Measurements from ENCODE around the gene KAT2A. TPM values are rescaled to one million over a fixed set of nuclear protein-coding genes. Genes with fewer than 3 reads are reported as not detected.

Gene KAT2A
- total and polyA plus RNA-seq, 9 of the 15 experiments (the other 6 are each of a cell fraction or from before 2014, with no cell fraction given): 1.5 to 80.4 (median 31.9) TPM

DNA sequence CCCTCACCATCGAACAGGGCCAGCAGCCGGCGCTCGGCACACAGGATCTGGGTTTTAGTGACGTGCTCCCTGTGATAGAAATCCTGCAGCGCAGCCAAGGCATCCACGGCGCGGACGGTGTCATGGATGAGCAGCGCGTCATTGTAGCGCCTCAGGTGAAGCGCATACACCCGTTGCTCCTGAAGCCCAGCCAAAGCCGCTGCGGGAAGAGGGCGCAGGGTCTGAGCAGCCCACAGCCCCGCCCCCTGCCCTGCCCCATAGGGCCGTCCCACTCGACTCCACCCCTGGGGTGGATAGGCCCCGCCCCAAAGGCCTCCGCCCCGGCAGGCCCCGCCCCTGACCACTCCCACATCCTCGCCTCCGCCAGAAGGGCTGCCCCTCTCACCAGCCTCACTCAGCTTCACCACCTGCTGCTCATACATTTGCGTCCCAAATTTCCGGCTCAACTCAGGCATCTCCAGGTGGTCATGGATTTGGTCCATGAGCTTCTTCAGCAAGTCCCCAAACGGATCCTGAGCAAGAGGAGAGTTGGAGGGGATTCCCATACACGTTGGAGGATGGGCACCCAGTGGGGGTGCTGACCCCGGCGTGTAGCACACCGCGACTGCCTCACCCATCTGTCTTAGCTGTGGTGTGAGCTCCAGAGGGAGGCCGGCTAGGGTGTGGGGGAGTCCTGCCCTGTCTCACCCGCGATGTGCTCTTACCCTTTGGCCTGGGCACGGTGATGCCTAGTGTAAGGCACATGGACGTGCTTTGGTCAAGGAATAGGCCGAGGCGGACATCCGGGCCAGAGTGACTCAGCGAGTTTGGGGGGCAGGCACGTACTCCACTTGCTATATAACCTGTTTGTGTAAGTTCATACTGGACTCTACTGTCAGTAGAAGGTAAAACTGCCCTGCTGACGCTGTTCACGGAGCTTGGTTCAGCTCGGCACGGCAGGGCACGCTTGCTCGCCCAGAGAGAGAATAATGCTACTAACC lies 13.3 kb downstream of the KAT2A start (continued):
- peak; percentile 33 to 49; a peak in 3 of 4 replicates for TF ChIP-seq NRF1 (conservative IDR thresholded peaks at IDR 0.05 in 1 of 2, IDR thresholded peaks at IDR 0.05 in 1 of 2)
- no peak for TF ChIP-seq TRIM28 (IDR thresholded peaks at IDR 0.05)
- TF ChIP-seq ILK (tag; IDR thresholded peaks at IDR 0.05; ENCODE audit: borderline replicate concordance, low read depth): no peak
- peak; percentile 46 for TF ChIP-seq CXXC5 (CRISPR knock-in tag; IDR thresholded peaks at IDR 0.05)
- peak; percentile 56; the same call in 1 of the 2 replicates for TF ChIP-seq MAFG (tag; conservative IDR thresholded peaks at IDR 0.05)
- TF ChIP-seq CREM (IDR thresholded peaks at IDR 0.05; ENCODE audit: low read depth): peak; percentile 72
- TF ChIP-seq, protein P1, sequence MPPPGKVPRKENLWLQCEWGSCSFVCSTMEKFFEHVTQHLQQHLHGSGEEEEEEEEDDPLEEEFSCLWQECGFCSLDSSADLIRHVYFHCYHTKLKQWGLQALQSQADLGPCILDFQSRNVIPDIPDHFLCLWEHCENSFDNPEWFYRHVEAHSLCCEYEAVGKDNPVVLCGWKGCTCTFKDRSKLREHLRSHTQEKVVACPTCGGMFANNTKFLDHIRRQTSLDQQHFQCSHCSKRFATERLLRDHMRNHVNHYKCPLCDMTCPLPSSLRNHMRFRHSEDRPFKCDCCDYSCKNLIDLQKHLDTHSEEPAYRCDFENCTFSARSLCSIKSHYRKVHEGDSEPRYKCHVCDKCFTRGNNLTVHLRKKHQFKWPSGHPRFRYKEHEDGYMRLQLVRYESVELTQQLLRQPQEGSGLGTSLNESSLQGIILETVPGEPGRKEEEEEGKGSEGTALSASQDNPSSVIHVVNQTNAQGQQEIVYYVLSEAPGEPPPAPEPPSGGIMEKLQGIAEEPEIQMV (tag; conservative IDR thresholded peaks at IDR 0.05; ENCODE audit: low read depth): 0 out of 2 replicates have a peak, but pooled peaks have one; percentile 62
- no peak for TF ChIP-seq ZNF324 (CRISPR knock-in tag; IDR thresholded peaks at IDR 0.05)
- TF ChIP-seq, protein P2, sequence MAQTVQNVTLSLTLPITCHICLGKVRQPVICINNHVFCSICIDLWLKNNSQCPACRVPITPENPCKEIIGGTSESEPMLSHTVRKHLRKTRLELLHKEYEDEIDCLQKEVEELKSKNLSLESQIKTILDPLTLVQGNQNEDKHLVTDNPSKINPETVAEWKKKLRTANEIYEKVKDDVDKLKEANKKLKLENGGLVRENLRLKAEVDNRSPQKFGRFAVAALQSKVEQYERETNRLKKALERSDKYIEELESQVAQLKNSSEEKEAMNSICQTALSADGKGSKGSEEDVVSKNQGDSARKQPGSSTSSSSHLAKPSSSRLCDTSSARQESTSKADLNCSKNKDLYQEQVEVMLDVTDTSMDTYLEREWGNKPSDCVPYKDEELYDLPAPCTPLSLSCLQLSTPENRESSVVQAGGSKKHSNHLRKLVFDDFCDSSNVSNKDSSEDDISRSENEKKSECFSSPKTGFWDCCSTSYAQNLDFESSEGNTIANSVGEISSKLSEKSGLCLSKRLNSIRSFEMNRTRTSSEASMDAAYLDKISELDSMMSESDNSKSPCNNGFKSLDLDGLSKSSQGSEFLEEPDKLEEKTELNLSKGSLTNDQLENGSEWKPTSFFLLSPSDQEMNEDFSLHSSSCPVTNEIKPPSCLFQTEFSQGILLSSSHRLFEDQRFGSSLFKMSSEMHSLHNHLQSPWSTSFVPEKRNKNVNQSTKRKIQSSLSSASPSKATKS (CRISPR knock-in tag; IDR thresholded peaks at IDR 0.05): no peak
- TF ChIP-seq CCAR2 (IDR thresholded peaks at IDR 0.05; ENCODE audit: low read depth, low read length): no peak
- TF ChIP-seq PCBP2 (IDR thresholded peaks at IDR 0.05; ENCODE audit: low read depth, low read length, poor library complexity, severe bottlenecking): no peak
- TF ChIP-seq MCM2 (IDR thresholded peaks at IDR 0.05; ENCODE audit: low read depth): no peak
- TF ChIP-seq BMI1 (IDR thresholded peaks at IDR 0.05; ENCODE audit: low read length): no peak
- TF ChIP-seq DMBX1 (CRISPR knock-in tag; IDR thresholded peaks at IDR 0.05; ENCODE audit: borderline replicate concordance): peak; percentile 89
- no peak for TF ChIP-seq EP300 (IDR thresholded peaks at IDR 0.05; ENCODE audit: low read length)
- TF ChIP-seq MAZ (CRISPR knock-in tag; conservative IDR thresholded peaks at IDR 0.05 in 1 of 2, IDR thresholded peaks at IDR 0.05 in 1 of 2): 0 out of 4 replicates have a peak, but pooled peaks of 1 of the 2 experiments have one; percentile 25
- TF ChIP-seq, protein P3, sequence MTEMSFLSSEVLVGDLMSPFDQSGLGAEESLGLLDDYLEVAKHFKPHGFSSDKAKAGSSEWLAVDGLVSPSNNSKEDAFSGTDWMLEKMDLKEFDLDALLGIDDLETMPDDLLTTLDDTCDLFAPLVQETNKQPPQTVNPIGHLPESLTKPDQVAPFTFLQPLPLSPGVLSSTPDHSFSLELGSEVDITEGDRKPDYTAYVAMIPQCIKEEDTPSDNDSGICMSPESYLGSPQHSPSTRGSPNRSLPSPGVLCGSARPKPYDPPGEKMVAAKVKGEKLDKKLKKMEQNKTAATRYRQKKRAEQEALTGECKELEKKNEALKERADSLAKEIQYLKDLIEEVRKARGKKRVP (CRISPR knock-in tag; IDR thresholded peaks at IDR 0.05): no peak
- peak; percentile 72 for TF ChIP-seq MEF2D (tag; conservative IDR thresholded peaks at IDR 0.05; ENCODE audit: low read depth)
- no peak for TF ChIP-seq KAT8 (IDR thresholded peaks at IDR 0.05; ENCODE audit: low read depth)
- TF ChIP-seq XRCC5 (IDR thresholded peaks at IDR 0.05; ENCODE audit: low read depth, low read length): 0 out of 2 replicates have a peak, but pooled peaks have one; percentile 25
- peak; percentile 25; the same call in 1 of the 2 replicates for TF ChIP-seq SMARCA4 (IDR thresholded peaks at IDR 0.05)
